K562 (cell line): Measurements from ENCODE around the gene WARS2.
"Not testable (repeated sequence)": the region's sequence is repeated elsewhere in the genome, so short reads cannot be mapped to it uniquely, and the experiment has no call there.

ENCODE experiments used
- JUN ChIP-seq, 2 experiments: sonication (generic) in 1 of 2; formaldehyde crosslinking in 1 of 2; IDR thresholded peaks; 2 replicates each; pipeline versions ENCODE4 v1.6.1 to v1.8.0; 2012 to 2022; ENCODE audit warnings: borderline replicate concordance in 2 of 2, mild to moderate bottlenecking in 2 of 2, improper control_type of control experiment in 1 of 2, low read depth in 1 of 2, low read length in 1 of 2, missing genetic modification reagents in 1 of 2
- NR2C2 ChIP-seq, 2 experiments: fragments of 200-800 bp in 1 of 2; sonication (Bioruptor generic) in 1 of 2; sonication (generic) in 1 of 2; formaldehyde crosslinking in 1 of 2; IDR thresholded peaks; 2 replicates each; pipeline versions ENCODE4 v1.6.1 to v1.8.0; 2016 to 2022; ENCODE audit warnings: mild to moderate bottlenecking in 1 of 2, missing compliant biosample characterization in 1 of 2, missing genetic modification characterization in 1 of 2, missing genetic modification reagents in 1 of 2
- POLR2A ChIP-seq: fragments of 450-650 bp; conservative IDR thresholded peaks from 2 replicates; pipeline ENCODE4 v1.6.1; 2016
- SRF ChIP-seq, 2 experiments: fragments of 250-450, 450-650 bp in 1 of 2; sonication (Bioruptor Pico) in 1 of 2; sonication (generic) in 1 of 2; formaldehyde crosslinking; IDR thresholded peaks; 2 replicates each; pipeline versions ENCODE4 v1.5.0 to v1.5.1; 2020 to 2022; ENCODE audit warnings: mild to moderate bottlenecking in 1 of 2, missing genetic modification reagents in 1 of 2
- STAG1 ChIP-seq: sonication (generic); formaldehyde crosslinking; IDR thresholded peaks from 2 replicates; pipeline ENCODE4 v1.5.0; 2020; ENCODE audit warnings: missing genetic modification reagents, borderline replicate concordance

GRCh38 chr1:119121872-119122271, 18.6 kb downstream of the WARS2 start:
- TF ChIP-seq SRF (CRISPR knock-in tag; IDR thresholded peaks at IDR 0.05); POLR2A; STAG1 (CRISPR knock-in tag); NR2C2 (CRISPR knock-in tag; IDR thresholded peaks at IDR 0.05); NR2C2 (tag; IDR thresholded peaks at IDR 0.05); JUN (IDR thresholded peaks at IDR 0.05; ENCODE audit: borderline replicate concordance, low read depth, low read length); JUN (CRISPR knock-in tag; IDR thresholded peaks at IDR 0.05; ENCODE audit: borderline replicate concordance): not testable (repeated sequence)
